Mesenteric fat pad (tissue), 1 donor: ENCODE measurements around the gene OR10J4. TPM values are rescaled to one million over a fixed set of nuclear protein-coding genes. Genes with fewer than 3 reads are reported as not detected.

Experiments
- total RNA-seq: library from RNA; stranded (reverse); fragmentation: NEBNext Ultra II Directional; extraction: Animal tissue kit (Norgen Biotek cat#: 25700); gene quantifications from one replicate; pipeline ENCODE4 v1.2.1, GENCODE V29; 2021
- donor health status: DM: yes; HTN: yes; CAD: no.

Gene OR10J4
- total RNA-seq, 1 donor from 2014 or later: not detected

Other genes starting within 250 kb of the OR10J4 start
- gene ACKR1, start 227.3 kb upstream of the OR10J4 start, total RNA-seq: 94.7 TPM
- 0.80 TPM for gene FCER1A, start 129.9 kb upstream of the OR10J4 start, total RNA-seq
- not detected for gene OR10J1, start 7.5 kb downstream of the OR10J4 start, total RNA-seq
- not detected for gene OR10J5, start 103.8 kb downstream of the OR10J4 start, total RNA-seq
- gene APCS, start 155.6 kb downstream of the OR10J4 start, total RNA-seq: not detected